HG03354 (cell line): ENCODE data around the gene SYNE1.
A peak's percentile ranks its signal among the peaks of the same experiment; 100 is the strongest.

Experiments
- ATAC-seq: cut with Tn5 transposase; IDR thresholded peaks from one replicate; pipeline ENCODE4 v1.9.1; 2021; ENCODE audit warnings: mild to moderate bottlenecking; ENCODE audit not compliant: unreplicated experiment, poor library complexity, severe bottlenecking

SYNE1 gene

DNA sequence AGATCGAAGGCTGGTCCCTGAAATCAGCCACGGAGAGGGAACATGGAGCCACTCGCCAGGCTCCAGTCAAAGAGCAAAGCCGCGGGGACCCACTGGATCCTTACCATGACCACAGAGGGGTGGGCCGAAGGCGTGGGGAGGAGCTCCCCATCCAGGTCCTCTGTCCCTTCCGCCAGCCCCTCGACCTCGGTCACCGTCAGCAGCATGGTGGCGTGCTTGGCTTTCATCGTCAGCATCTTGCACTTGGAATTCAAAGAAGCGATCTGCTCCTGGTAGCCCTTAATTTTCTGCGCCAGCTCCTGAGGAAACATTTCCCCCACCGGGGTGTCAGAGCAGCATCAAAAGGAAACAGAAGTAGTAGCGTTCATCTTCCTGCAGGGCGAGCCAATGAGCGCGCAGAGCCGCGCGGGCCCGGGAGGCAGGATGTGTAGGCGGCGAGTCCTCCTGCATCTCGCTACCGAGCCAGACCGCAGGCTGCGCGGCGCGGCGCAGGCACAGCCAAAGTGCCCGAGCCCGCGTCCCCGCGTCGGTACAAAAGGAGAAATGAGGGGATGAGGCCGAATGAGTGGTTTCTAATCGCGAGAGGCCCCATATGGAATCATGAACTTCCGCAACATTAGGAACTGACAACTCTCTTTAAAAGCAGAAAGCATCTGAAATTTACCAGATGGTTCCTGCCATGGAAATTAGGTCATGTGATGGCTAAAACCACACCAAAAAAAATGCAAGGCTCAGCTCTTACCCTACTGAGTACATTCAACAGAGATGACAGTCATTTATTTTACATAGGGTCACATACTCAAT is 335.2 kb downstream of the SYNE1 start:
- ATAC-seq, result peak; percentile 94

DNA sequence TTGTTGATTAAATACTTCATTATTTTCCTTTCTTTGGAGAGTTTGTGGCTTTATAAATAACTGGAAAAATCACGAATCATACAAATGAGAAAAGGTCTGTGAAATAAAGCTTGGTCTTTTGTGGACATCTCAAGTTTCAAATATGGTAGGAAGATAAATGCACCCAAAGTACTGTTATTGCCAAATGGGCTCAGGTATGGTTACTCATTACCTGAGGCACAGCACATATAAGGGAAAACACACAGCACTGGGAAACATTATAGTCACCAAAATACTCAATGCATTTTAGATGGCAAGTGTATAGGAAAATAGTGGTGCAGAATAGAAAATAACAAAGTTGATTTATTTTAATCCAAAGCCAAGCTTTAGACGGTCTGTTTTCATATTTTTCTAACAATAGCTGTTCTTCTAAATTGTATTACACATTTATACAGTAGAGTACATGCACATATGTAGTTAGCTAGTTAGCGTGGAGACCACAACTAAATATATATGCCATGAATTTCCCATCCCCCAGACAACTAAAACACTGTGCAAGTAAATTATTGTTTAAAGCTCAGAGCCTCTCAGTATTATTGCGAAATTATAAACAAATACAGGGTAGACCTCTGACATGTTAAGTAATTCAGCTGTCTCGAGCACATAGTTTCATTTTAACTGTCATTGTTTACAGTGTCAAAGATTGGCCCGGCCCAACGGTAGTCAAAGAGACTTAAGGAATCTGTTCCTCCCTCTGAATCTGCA is 336.0 kb downstream of the SYNE1 start:
- ATAC-seq, result peak; percentile 41

DNA sequence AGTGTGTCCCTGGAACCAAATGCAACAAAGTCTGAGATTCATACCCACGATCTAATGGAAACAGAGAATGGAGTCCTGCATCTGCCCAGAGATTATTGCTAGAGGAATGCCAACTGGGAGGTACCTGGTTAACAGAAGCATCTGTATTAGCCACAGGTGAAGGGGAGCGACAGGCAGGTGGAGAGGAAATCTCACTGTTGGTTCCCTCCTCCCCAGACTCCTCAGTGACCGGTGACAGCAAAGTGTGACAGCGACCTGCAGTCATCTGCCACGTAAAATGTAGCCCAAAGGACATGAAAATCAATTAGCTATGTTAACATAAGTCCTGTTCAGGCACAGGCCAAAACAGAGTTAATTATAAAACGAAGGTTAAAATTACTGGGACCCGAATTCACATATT is 336.6 kb downstream of the SYNE1 start:
- no peak for ATAC-seq

DNA sequence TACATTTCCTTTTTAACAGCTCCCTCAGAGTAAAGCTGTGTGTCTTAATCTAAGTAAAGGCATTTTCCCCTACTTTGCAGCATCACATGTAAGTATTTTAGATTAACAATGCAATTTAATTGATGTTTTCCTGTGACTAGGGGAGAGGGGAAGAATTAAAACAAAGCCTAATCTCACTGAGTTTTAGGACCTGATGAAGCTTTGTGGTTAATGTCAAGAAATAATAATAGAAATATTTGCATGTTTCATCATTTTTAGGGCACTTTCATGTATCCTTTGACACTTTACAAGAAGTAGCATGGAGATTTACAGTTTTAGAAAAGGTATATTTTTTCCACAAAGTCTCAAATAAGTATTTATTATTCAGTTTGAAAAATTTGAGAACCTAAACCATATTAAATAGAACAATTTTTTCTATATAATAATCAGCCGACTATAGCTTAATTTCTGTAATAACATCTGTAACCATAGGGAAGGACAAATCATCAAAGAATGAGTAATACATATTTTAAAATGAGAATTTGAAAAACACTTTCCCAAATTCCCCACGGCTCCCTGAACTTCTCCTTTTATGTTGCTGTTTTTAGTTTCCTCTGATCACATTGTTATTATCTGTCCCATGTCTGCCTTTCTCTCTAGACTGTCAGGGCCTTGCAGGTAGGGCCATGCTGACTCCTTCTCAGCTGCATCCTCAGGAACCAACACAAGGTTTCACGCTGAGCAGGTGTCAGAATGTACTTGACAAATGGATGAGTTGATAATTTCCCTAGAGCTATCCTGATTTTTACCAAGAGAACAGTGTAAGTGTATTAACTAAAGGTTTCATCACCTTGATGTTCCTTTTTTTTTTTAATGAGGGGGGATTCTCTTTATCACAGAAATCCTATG is 338.1 kb downstream of the SYNE1 start:
- ATAC-seq, result no peak

DNA sequence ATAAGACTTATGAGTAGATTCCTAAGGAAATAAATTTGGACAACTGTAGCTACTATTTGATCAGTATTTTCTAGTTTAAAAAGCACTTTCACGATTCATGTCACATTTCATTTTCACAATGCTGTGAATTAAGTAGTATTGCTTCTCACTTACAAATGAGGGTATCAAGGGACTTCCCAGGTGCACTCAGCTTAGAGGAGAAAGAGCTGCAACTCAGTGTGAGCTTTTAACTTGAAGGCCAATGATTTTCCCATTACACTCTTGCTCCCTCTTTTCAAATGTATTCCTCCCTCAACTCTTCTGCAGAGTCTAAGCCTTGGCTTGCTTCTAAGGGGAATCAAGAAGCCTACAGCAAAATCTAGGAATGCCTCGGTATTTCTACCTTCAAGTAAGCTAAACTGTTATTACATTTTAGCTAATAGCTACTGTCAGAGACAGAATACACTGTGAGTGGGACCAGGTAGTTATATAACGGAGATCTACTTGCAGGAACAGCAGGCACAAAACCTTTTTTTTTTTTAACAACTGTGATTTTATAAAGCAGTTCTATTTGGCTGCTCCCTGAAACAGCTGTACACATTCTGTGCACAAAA is 339.0 kb downstream of the SYNE1 start:
- ATAC-seq, result no peak

- ATAC-seq, result no peak
Observed at GRCh38 chr6:152296648-152297376, 340.4 kb downstream of the SYNE1 start.

DNA sequence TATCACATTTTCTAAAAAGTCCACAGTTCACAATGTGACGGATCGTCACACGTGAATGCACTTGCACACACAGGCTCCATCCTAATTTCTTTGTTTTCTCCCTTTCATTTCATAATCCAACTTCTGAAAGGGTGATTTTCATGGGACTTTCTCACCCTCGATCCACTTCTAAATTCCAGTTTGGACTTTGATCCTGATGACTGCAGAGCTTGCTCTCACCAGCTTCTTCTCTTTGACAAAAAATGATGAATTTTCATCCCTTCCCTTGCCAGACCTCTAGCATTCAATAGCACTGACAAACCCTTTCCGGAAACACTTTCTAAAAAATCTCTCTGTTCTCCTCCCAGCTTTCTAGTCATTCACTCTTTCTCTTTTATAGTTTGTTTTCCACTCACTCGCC is 341.2 kb downstream of the SYNE1 start:
- ATAC-seq, result no peak

DNA sequence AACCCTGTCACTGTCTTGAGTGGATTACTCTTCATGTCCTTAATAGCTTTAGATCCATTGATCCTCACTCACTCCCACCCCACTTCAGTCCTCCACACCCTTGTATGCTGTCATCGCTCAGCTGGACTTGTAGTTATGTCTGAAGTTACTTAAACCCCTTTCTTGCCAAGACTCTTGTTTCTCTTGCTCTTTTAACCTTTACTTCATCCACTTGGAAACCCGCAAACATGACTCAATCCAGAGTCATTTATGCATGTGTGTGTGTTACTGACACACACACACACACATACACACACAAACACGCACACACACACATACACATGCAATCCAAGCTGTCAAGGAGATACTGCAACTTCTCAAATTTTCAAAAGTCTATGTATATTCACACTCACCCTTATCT is 341.8 kb downstream of the SYNE1 start:
- ATAC-seq, result no peak

- no peak for ATAC-seq
Observed at GRCh38 chr6:152293404-152293803, 343.8 kb downstream of the SYNE1 start.

DNA sequence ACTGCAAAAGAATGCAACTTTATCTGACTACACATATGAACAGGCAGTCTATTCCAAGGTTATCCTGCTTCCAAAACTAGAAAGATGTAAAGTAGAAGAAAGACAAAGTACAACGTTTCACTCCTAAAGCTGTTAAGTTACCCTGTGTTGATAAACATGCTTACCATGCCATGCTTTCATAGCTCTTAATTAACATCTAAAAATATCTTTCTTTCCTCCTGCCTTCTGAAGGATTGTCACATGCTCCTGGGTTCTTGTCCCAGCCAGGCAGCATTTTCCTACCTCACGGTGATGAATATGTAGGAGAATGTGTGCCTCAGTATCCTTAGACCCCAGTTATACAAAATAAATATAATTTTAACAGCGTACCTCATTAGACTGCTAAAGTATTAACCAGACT is 344.6 kb downstream of the SYNE1 start:
- no peak for ATAC-seq

- no peak for ATAC-seq
Observed at GRCh38 chr6:152290693-152291092, 346.5 kb downstream of the SYNE1 start.

DNA sequence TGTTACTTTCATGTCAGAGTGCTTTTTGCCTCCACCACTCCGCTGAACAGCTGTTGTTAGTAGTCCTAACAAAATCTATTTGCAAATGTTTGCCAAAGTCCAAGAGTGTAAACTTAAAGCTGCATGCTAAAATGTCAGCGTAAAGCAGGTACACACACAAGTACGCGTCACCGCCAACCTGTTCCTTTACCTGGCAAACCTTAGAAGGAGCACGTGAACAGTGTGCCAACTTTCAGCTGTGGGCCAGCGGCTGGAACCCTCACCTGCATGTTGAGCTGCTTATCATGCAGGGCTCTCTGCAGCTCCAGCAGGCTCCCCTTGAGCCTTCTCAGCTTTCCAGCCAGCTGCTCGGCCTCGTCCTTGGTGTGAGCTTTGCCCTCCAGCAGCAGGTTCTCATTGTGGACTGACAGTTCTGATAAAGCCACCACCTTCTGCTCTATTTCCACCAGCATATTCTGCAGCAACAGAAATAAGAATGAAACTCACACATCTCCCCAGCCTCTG is 359.3 kb downstream of the SYNE1 start:
- no peak for ATAC-seq

- ATAC-seq, result no peak
Observed at GRCh38 chr6:152273638-152274037, 363.5 kb downstream of the SYNE1 start.

- ATAC-seq, result no peak
Observed at GRCh38 chr6:152273002-152273401, 364.2 kb downstream of the SYNE1 start.

DNA sequence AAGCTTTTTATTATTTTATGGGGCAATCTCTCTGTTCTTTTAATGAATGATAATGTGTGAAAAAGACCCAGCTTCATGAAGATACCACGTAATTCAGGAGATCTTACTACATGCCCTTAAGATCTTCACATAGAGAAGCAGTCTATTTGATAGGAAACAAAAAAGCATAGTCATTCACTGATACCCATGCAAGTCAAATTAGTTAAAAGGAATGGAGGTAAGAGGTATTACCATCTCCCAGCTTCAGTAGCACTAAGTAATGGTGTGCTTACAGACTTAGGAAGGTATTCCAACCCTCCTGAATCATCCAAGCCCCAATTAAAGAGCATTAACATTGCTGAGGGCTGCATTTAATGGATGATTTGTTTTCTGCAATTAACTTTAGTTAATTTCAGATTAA is 364.7 kb downstream of the SYNE1 start:
- no peak for ATAC-seq

DNA sequence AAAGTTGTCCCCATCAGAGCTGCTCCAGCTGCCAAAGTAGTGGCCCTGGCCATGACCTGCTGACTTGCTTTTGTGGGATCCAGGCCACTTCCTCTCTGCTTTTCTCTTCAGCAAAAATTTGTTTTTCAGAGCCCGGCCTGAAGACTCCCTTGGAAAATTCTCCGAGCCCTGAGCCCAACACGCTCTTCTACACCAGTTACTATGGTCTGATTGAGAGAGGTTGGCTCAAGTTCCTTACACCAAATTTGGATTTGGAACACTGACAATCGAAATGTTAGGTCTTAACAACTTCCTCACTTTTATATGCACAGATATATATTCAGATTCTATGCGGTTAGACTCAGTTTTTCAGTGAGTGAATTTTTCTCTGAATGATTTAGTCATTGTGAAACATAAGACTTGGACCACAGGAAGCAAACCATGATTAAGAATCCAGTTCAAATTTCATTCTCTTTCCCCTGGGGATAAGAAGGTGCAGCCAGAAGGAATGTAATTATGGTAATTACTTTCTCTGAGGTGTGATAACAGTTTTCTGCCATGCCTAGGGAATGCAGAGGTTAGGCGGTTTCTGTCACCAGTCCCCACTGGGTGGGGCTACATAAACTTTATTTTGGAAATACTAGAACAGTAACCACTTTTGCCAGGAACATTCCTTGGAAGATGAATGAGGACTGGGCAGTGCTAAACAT is 365.2 kb downstream of the SYNE1 start:
- ATAC-seq, result peak; percentile 68

DNA sequence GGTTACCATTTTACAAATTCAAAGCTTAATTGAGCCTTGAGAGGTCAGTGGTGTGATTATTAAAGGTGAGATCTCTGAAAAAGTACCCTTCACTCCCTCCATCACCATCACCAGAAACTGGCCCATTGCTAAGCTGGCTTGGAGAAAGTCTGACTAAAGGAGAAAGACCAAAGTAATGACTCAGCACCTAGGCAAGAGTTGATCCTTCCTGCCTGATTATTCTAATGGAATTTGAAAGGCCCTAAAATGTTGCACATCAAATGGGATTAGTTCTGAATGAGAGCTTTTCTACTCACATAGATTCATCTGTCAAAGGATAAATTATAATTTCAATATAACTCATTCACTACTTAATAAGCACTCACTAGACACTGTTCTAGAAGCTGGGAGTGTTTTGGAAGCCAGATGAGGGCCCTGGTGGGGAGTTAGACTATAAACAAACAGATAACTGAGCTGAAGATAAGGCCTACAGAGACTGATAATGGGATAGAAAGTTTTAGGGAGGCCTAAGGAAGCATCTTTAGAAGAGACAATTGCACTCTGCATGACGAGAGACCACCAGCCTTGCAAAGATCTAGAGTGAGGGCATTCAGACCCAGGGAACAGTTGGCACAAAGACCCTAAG is 366.7 kb downstream of the SYNE1 start:
- ATAC-seq, result no peak

DNA sequence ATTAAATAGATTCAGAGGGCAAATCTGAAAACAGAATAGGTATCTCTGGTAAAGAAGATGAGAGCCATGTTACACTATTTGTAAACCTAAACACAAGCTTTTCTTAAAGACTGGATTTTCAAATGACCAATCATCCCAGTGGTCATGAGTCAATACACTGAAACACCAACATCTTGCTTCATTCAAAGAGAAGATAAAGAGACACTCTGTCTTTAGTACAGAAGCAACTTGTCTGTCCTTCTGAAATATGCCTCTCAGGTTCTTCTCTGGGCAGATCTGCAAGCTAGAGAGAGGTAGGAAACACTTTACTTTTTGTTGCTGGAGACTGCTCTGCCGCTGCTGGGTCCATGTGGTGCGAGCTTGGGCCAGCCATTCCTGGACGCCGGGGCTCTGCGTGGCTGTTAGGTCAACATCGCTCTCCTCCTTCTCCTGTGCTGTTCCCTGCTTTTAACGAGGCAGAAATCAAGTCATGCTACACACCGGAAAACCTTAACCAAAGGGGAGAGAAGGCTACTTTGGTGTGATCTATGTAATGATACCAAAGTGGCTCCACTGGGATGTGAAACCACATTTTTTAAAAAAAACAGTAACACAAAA is 368.2 kb downstream of the SYNE1 start:
- ATAC-seq, result no peak
